PC-9 (cell line): ENCODE data around the gene PLOD3. TPM values are rescaled to one million over a fixed set of nuclear protein-coding genes. Genes with fewer than 3 reads are reported as not detected.

Experiments used
- BruUV-seq: library from RNA; stranded (reverse); fragments of 400-500 nt; replicated peaks from 2 replicates; lab custom pipeline; 2021; lab: Mats Ljungman, UMichigan
- CTCF ChIA-PET: fragments of 300-600 bp; sonication (Branson Sonifier 250); formaldehyde crosslinking; loops from one replicate; lab custom pipeline; 2022; ENCODE audit warnings: antibody characterized with exemption; lab: Charles Lee
- POLR2A ChIA-PET: fragments of 300-600 bp; sonication (Branson Sonifier 250); formaldehyde crosslinking; loops from one replicate; lab custom pipeline; 2022; ENCODE audit warnings: antibody characterized with exemption; ENCODE audit not compliant: unreplicated experiment; lab: Charles Lee
- DNase-seq, 2 experiments: peaks; one replicate each; pipeline versions ENCODE4 v3.0.0 to v3.0.0-alpha.2; 2015 to 2022; ENCODE audit warnings: mixed read lengths in 1 of 2
- H2AFZ ChIP-seq: fragments of 200-600 bp; sonication (generic); 2 replicates; pipeline ENCODE4 v1.8.1; 2017; ENCODE audit warnings: antibody characterized with exemption
- H3F3A ChIP-seq: fragments of 200-600 bp; sonication (generic); 2 replicates; pipeline ENCODE4 v1.8.1; 2017; ENCODE audit warnings: antibody characterized with exemption, mild to moderate bottlenecking, low read depth; ENCODE audit not compliant: insufficient read depth
- H3K27ac ChIP-seq: fragments of 200-600 bp; sonication (generic); 2 replicates; pipeline ENCODE4 v1.6.1; 2016; ENCODE audit warnings: mixed run types
- H3K27me3 ChIP-seq: fragments of 200-600 bp; sonication (generic); 2 replicates; pipeline ENCODE4 v1.6.1; 2016; ENCODE audit warnings: low read depth, mixed run types; ENCODE audit not compliant: insufficient read depth
- H3K36me3 ChIP-seq: fragments of 200-600 bp; sonication (generic); 2 replicates; pipeline ENCODE4 v1.6.1; 2016; ENCODE audit warnings: low read depth, mixed run types
- H3K4me1 ChIP-seq: fragments of 200-600 bp; sonication (generic); replicated peaks from 2 replicates; pipeline ENCODE4 v1.6.1; 2016; ENCODE audit warnings: mixed run types; ENCODE audit not compliant: insufficient read depth
- H3K4me2 ChIP-seq: fragments of 200-600 bp; sonication (generic); 2 replicates; pipeline ENCODE4 v1.6.1; 2017; ENCODE audit warnings: mixed run types
- H3K4me3 ChIP-seq: fragments of 200-600 bp; sonication (generic); 2 replicates; pipeline ENCODE4 v1.6.1; 2016; ENCODE audit warnings: mixed run types
- H3K79me2 ChIP-seq: fragments of 200-600 bp; sonication (generic); 2 replicates; pipeline ENCODE4 v1.6.1; 2017; ENCODE audit warnings: low read depth, mixed run types
- H3K9me2 ChIP-seq: fragments of 200-600 bp; sonication (generic); 2 replicates; pipeline ENCODE4 v1.8.1; 2017; ENCODE audit warnings: mild to moderate bottlenecking; ENCODE audit not compliant: insufficient read depth
- H3K9me3 ChIP-seq: fragments of 200-600 bp; sonication (generic); 2 replicates; pipeline ENCODE4 v1.8.1; 2016; ENCODE audit warnings: low read depth; ENCODE audit not compliant: insufficient read depth
- H4K20me1 ChIP-seq: fragments of 200-600 bp; sonication (generic); 2 replicates; pipeline ENCODE4 v1.8.1; 2017; ENCODE audit not compliant: insufficient read depth
- EZH2 ChIP-seq: fragments of 200-600 bp; sonication (generic); IDR thresholded peaks from 2 replicates; pipeline ENCODE4 v1.8.0; 2017; ENCODE audit warnings: antibody characterized with exemption, low read depth
- intact Hi-C: fragments of 100-400 bp; cut with micrococcal nuclease; formaldehyde crosslinking; loops from one replicate; pipeline ENCODE4 v1.10.0; 2022; ENCODE audit not compliant: unreplicated experiment
- total RNA-seq: library from RNA; stranded (reverse); gene quantifications from 2 replicates; pipeline ENCODE4 v1.2.3, GENCODE V29; 2021
- TF ChIP-seq, protein P1 (sequence below): fragments of 200-600 bp; sonication (generic); conservative IDR thresholded peaks from 2 replicates; pipeline ENCODE4 v1.6.1; 2017; ENCODE audit warnings: mixed run types, antibody characterized with exemption, mild to moderate bottlenecking, moderate library complexity

The PLOD3 gene
- total RNA-seq, 1 experiment from 2014 or later: 93.2 TPM

DNA sequence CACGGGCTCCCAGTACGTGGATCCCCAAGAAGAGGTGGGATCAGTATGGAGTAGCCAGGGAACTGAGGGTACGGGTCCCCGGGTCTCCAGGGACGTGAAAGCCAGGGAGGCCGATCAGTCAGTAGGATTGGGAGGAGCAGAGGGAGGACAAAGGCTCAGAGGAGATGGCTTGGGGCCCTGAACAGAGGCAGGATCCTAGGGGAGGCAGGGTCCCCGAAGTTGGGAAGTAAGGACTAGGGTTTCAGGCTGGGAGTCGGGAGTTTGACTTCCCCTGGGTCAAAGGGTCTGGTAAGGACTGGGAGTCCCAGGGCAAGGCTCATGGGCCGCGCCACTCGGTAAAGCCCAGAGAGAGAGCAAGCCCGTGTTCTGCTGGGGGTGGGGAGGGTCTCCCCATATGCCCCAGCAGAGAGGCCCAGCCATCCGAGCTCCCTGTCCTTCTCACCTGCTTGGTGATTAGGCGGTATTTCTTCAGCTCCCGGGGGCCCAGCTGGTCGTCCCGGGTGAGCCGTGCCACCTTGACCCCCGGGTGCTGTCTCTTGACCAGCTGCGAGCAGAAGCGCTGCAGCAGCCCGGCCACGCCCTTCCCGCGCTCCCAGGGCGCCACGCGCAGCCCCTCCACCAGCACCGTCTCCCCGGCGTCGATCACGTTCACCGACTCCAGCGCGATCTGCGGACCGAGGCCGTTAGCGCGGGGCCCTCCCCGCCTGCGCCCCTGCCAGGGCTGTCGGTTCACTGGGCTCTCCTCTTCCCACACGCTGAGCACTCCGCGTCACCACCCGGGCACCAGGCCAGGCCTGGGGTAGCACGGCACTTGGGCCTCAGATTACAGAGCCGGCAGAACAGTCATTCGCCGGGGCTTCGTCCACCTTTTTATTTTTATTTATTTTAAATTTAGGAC is 44.3 kb downstream of the PLOD3 start:
- intact Hi-C loops: no loop called here
- TSS peak; percentile 23 for BruUV-seq
- DNase-seq: peak; percentile 72 to 85
- Histone ChIP-seq H3K9me2 (no peaks in the 10 kb centered on the region), H3K9me3 (no peaks in the 10 kb centered on the region), H3K4me3 (peak overlapping the region; percentile 47), H3K36me3 (no peaks in the 10 kb centered on the region), H2AFZ (peak overlapping the region; percentile 69), H3K4me1 (peaks cover 24% of the 10 kb centered on the region), H3K4me2 (peak overlapping the region; percentile 76), H3K27ac (no peak overlapping the region), H3F3A (peaks cover 11% of the 10 kb centered on the region; the same call in 1 of the 2 replicates), H4K20me1 (no peaks in the 10 kb centered on the region), H3K27me3 (peaks cover 73% of the 10 kb centered on the region), H3K79me2 (no peaks in the 10 kb centered on the region)
- TF ChIP-seq EZH2: no peak
- TF ChIP-seq, protein P1, sequence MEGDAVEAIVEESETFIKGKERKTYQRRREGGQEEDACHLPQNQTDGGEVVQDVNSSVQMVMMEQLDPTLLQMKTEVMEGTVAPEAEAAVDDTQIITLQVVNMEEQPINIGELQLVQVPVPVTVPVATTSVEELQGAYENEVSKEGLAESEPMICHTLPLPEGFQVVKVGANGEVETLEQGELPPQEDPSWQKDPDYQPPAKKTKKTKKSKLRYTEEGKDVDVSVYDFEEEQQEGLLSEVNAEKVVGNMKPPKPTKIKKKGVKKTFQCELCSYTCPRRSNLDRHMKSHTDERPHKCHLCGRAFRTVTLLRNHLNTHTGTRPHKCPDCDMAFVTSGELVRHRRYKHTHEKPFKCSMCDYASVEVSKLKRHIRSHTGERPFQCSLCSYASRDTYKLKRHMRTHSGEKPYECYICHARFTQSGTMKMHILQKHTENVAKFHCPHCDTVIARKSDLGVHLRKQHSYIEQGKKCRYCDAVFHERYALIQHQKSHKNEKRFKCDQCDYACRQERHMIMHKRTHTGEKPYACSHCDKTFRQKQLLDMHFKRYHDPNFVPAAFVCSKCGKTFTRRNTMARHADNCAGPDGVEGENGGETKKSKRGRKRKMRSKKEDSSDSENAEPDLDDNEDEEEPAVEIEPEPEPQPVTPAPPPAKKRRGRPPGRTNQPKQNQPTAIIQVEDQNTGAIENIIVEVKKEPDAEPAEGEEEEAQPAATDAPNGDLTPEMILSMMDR: no peak
- ChIA-PET POLR2A (interaction anchor here (0.6 kb wide), 1 partner anchor 111 kb away, joined by 5 read pairs; no protein-coding TSS in a partner anchor), CTCF (interaction anchor here (0.6 to 1.0 kb wide), 2 partner anchors 88 to 103 kb away, joined by 3 to 7 read pairs; partner anchors contain the start of gene TRIM56)

DNA sequence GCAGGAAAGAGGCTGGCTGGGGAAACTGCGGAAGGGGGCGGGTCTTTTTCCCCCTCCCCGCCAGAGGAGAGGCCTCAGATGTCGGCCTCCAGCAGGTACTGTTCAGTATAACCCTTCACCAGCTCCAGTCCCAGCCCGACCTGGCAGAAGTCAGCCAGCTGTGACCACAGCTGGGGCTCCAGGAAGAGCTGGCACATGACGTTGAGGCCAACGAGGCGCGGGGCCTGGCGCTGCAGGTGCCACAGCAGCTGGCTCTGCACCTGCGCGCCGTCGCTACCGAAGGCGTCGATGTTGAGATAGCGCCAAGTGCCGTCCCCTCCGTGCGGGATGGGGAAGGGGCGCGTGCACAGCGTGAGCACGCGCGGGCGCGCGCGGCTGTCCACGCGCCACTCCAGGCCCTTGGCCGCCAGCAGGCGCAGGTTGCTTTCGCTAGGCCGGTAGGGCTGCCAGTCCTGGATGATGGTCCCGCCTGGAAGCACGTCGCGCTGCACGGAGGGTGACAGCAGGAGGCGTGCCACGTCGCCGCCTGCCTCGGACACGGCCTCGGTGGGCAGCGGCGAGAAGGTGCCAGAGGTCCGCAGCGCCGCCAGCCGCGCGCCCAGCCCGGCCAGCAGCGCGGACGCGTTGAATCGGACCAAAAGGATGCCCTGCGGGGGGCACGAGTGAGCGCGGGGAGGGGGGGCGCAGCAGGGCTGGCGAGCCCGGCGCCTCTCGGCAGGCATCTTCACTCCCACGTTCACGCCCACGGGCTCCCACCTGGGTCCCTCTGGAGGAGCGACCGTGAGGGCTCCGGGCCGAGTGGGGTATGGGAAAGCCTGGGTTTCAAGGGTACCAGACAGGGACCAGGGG is 45.2 kb downstream of the PLOD3 start:
- no peaks in the 10 kb centered on the region for H3K9me2 ChIP-seq
- H3K27me3 ChIP-seq: peaks cover 71% of the 10 kb centered on the region
- no peaks in the 10 kb centered on the region for H4K20me1 ChIP-seq
- ChIA-PET CTCF (interaction anchor here (0.5 to 0.6 kb wide), 2 partner anchors 73 to 103 kb away, joined by 3 to 5 read pairs; no protein-coding TSS in a partner anchor), POLR2A (interaction anchor here (0.6 kb wide), 1 partner anchor 15 kb away, joined by 8 read pairs; no protein-coding TSS in a partner anchor)
- no peak overlapping the region for H3K4me2 ChIP-seq
- DNase-seq: no peak
- H3K9me3 ChIP-seq: no peaks in the 10 kb centered on the region
- no peaks in the 10 kb centered on the region for H3K79me2 ChIP-seq
- H3K36me3 ChIP-seq: no peaks in the 10 kb centered on the region
- H3K27ac ChIP-seq: no peak overlapping the region
- no peak for TF ChIP-seq EZH2
- TF ChIP-seq, protein P1: no peak
- no peak overlapping the region for H2AFZ ChIP-seq
- H3F3A ChIP-seq: peaks cover 15% of the 10 kb centered on the region; the same call in 1 of the 2 replicates
- intact Hi-C loops: no loop called here
- H3K4me3 ChIP-seq: no peak overlapping the region; the same call in 1 of the 2 replicates
- peaks cover 24% of the 10 kb centered on the region for H3K4me1 ChIP-seq
- no TSS peak for BruUV-seq

- Histone ChIP-seq H3K27ac (no peak overlapping the region), H3F3A (peaks cover 15% of the 10 kb centered on the region; the same call in 1 of the 2 replicates), H3K4me2 (no peak overlapping the region), H3K36me3 (no peaks in the 10 kb centered on the region), H3K9me2 (no peaks in the 10 kb centered on the region), H3K4me1 (peaks cover 24% of the 10 kb centered on the region), H3K4me3 (no peak overlapping the region), H3K27me3 (peaks cover 68% of the 10 kb centered on the region), H3K79me2 (no peaks in the 10 kb centered on the region), H4K20me1 (no peaks in the 10 kb centered on the region), H3K9me3 (no peaks in the 10 kb centered on the region), H2AFZ (no peak overlapping the region)
- no TSS peak for BruUV-seq
- TF ChIP-seq, protein P1: no peak
- no peak for TF ChIP-seq EZH2
- ChIA-PET POLR2A (interaction anchor here (0.6 kb wide), 1 partner anchor 14 kb away, joined by 8 read pairs; no protein-coding TSS in a partner anchor), CTCF (interaction anchor here (1.3 kb wide), 1 partner anchor 28 kb away, joined by 5 read pairs; no protein-coding TSS in a partner anchor)
- intact Hi-C loops: no loop called here
- DNase-seq: no peak
Observed at GRCh38 chr7:101171442-101171837, 45.9 kb downstream of the PLOD3 start.
